HG03432 (cell line): Measurements from ENCODE around the gene E2F2.

Experiments used
- ATAC-seq: cut with Tn5 transposase; IDR thresholded peaks from one replicate; pipeline ENCODE4 v1.9.1; 2021; ENCODE audit warnings: mild to moderate bottlenecking, moderate library complexity; ENCODE audit not compliant: unreplicated experiment

The E2F2 gene

DNA sequence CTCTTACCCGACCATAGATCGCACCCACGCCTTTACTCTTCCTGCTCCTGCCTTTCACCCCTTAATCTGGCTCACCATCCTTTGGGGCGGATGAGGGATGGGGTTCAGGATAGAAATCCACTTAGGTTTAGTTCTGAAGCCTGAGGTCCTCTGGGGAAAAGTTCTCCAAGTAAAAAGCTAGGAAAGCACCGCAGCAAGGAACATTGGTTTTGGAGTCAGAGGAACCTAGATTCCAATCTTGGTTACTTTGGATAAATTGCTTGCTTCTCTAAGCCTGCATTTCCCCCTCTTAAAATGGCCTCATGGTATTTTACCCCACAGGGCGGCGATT, 46.1 kb downstream of the E2F2 start:
- ATAC-seq, result no peak

- ATAC-seq, result peak; percentile 64
Observed at GRCh38 chr1:23484253-23485001, 46.6 kb downstream of the E2F2 start.

- peak; percentile 11 for ATAC-seq
Observed at GRCh38 chr1:23483321-23484252, 47.4 kb downstream of the E2F2 start, which contains the start of gene ASAP3. Gene ASAP3 (minus strand): TSS chr1:23484179. CDS start chr1:23484133, 46 bp downstream.

DNA sequence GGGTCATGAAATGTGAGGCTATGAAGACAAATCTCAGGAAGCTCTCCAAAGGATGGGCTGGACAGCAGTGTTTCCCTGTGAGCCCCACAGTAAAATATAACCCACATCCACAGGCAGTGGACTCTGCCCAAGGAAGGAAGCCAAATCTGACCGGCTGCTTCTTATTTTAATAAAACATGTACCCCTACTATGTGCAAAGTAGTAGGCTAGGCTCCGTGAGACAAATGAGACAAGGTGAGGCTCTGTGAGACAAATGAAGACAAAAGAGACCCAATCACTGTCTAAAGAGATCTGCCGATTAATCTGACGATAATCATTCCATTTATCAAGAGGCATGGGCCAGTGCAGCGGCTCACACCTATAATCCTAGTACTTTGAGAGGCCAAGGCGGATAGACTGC, 49.1 kb downstream of the E2F2 start:
- ATAC-seq, result no peak

GRCh38 chr1:23481026-23481597, 49.9 kb downstream of the E2F2 start:
- ATAC-seq, result no peak

DNA sequence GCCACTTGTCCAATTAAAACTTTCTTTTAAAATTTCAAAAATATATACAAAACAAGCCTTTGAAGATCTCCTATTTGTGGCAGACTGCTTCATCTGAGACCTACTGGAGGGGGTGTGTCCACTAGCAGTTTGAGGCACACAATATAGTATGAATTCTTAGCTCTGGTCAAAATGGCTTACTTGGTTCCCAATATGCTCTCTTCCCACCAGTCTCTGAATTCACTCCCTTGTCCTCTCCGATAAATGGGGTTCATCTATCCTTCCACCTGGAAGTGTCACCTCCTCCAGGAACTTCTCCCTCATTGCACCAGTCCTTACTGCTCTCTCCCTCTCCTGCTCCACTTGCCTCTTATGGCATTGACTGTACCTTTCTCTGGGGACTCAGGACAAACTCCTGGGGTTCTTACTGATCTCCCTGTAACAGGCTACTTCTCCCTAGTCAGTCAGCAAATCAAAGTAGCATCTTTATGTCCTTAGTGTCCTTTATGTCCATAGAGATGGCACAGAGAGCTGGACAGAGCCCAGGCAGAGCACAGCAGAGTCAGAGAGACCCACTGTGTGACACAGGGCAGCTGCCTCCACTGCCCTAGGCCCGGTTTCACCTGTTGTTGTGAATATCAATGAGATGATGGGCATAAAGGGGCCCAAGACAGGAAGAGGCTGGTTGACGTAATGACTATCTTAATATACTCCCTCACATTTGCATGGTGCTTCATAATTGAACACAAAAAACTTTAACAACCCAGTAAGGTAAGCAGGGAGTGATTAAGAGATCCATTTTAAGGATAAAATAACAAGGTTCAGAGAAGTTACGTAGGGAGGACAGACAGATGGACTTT, 50.6 kb downstream of the E2F2 start:
- no peak for ATAC-seq

GRCh38 chr1:23479666-23479941, 51.4 kb downstream of the E2F2 start:
- no peak for ATAC-seq

- ATAC-seq, result no peak
Observed at GRCh38 chr1:23478896-23479665, 52.0 kb downstream of the E2F2 start.

- ATAC-seq, result no peak
Observed at GRCh38 chr1:23477359-23478144, 53.5 kb downstream of the E2F2 start.

DNA sequence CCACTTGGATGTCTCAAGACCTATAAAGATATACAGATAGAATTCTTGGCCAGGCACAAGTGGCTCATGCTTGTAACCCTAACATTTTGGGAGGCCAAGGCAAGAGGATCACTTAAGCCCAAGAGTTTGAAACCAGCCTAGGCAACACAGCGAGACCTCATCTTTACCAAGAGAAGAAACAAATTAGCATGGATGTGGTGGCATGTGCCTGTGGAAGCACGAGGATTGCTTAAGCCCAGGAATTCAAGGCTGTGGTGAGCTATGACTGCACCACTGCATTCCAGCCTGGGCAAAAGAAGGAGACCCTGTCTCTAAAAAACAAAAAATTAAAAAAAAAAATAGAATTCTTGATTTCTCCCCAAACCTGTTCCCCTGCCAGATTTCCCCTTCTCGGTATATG, 55.4 kb downstream of the E2F2 start:
- no peak for ATAC-seq

GRCh38 chr1:23475134-23475628, 55.9 kb downstream of the E2F2 start:
- no peak for ATAC-seq

DNA sequence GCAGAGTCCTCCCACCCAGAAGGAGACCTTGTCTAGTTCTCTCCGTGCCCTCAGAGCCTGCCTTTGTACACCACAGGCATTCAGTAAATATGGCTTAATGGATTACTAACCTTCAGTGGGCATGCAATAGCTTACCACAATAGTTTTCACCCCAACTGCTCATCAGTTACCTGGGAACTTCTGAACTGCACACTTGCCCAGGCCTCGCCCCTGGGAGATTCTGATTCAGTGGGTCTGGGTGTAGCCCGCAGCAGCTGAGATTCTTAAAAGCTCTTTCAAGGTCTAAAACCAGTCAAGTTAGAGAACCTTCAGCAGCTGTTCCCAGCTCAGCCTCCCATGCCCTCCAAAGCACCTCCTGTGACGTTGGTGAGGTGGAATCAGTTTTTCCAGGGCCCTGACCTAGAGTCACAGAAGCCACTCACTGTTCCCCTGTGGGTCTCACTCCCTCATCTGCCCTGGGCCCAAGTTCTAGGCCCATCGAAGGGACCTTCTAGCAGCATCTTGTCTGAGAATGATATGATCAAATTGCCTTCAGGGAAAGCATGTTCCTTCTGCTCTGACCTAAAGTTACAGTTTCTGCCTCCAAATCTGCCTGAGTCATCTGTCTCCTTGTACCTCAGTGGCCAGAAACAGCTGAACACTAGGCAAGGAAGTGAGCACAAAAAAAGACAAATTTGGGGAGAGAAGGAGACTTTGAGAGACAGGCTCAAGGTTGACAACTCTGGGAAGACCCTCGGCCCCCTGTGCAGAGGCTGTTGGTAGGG, 57.8 kb downstream of the E2F2 start:
- no peak for ATAC-seq

DNA sequence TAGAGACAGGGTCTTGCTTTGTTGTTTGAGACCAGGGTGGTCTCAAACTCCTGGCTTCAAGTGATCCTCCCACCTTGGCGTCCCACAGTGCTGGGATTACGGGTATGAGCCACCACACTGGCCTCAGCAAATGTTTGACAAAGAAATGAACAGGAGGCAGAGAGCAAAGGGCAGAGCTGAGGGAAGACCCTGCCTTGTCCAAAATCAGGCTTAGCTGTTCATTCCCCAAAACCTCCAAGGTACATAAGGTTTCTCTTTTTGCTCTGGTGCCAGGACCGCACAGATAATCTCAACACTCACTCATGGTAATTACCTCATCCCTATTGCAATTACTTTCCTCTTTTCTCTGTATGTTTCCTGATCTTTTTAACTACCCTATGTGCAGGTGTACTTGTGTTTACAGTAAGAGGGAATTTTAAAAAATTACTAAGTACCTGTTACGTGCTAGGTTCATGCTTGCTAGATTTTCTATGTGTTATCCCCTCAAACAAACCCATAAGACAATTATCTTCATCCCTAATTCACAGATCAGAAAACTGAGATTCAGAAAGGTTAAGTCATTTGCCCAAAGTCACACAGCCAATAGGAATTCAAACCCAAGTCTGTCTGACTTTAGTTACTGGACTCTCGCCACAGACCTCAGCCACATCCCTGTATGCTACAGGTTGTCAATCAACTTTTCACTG, 58.5 kb downstream of the E2F2 start:
- no peak for ATAC-seq

GRCh38 chr1:23471473-23472075, 59.5 kb downstream of the E2F2 start:
- no peak for ATAC-seq

- ATAC-seq, result no peak
Observed at GRCh38 chr1:23470282-23471070, 60.6 kb downstream of the E2F2 start.

DNA sequence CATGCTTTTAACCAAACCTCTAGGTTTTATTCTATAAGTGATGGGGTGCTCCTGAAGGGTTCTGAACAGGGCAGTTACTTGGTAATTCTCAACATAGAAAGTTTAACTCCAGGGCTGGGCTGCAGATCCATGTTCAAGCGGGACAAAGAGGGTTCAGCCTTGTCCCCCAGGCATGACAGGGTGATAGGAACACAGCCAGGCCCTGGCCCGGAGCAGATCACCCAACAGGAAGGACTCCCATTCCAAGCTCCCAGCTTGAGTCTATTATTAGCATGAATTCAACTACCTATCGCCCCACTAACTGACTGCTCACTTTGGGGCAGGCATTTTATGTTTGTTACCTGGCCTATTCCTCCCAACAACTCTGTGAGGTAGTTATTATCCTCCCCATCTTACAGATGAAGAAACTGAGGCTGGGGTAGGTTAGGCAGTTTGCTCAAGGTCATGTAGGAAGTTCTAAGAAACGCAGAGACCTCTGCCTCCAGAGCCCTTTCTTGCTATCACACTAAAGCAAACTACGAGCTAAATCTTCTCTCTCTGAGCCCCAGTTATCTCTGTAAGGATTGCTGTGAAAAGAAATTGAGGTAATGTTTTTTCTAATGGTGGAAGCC, 61.6 kb downstream of the E2F2 start:
- ATAC-seq, result no peak
